ENCODE data around the gene IFNL2.

Gene IFNL2

DNA sequence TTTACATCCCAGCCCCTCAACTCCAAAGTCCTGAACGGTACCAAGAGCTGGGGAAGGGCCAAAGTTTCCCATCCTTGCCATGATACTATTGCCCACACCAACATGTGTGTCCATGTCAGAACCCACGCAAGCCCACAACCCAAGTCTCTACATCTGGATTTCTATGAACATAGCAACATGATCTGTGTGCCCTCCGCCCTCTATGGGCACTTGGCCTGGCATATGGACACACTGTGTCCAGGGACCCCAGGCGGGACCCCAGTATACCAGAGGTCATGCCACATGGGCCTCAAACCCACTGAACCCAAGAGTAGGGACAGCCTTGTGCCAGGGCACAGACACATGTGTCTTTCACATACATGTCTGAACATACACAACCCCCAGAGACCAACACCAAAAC, 50.5 kb downstream of the IFNL2 start:
- no peak for DNase-seq (ENCODE audit: low spot score)

DNA sequence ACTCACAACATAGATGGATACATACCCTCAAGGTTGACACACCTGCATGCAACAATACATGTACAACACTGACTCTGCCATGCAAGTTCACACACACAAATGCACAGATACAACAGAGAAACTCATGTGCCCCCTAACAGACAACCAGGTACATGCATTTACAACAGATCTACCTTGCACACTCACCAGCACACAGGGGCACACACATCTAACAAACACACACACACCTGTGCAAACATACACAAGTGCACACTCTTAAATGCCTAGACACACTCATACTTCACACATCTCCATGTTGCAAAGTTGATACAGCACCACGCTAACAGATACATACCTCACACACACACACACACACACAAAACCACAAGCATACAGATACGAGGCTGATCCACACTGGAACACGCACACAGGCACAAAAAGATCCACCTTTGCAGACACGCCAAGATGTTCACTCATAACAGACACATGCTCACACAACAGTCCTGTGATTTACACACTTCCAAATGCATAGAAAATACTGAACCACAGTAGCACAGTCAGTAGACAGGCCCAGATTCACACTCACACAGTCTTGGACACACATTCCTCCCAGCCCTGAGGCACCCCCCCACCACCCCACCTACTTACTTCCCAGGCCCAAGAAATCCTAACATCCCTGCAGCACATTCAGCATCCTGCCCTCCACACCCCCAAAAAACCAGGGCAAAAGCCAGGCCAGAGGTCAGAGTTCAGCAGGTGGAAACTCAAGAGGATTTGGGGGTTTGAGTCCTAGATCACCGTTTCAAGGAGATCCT, 51.1 kb downstream of the IFNL2 start:
- no peak for DNase-seq (ENCODE audit: low spot score)
